A549 (cell line): Measurements from ENCODE around the gene PPP3CA. TPM values are rescaled to one million over a fixed set of nuclear protein-coding genes. Genes with fewer than 3 reads are reported as not detected.
A peak's percentile ranks its signal among the peaks of the same experiment; 100 is the strongest.

ENCODE experiments used
- ATAC-seq, 2 experiments: fragments of 200-7000 bp in 1 of 2; fragments of >200 bp in 1 of 2; cut with Nextera tagmentation in 1 of 2; cut with Tn5 transposase in 1 of 2; 3 replicates each; pipeline versions ENCODE4 v1.8.0 to v1.9.1; 2018 to 2020; ENCODE audit warnings: mild to moderate bottlenecking in 1 of 2, moderate library complexity in 1 of 2
- CTCF ChIA-PET: fragments of 300-600 bp; sonication (Branson Sonifier 250); formaldehyde crosslinking; extraction: SDS; loops from one replicate; lab custom pipeline; 2021; ENCODE audit warnings: antibody characterized with exemption, inconsistent platforms; lab: Yijun Ruan, JAX
- POLR2A ChIA-PET: fragments of 350-600 bp; formaldehyde crosslinking; extraction: SDS; loops from one replicate; lab custom pipeline; 2021; ENCODE audit warnings: antibody characterized with exemption, inconsistent platforms; lab: Yijun Ruan, JAX
- DNase-seq, 2 experiments: peaks; one replicate each; pipeline versions ENCODE4 v3.0.0 to v3.0.0-alpha.2; 2011 to 2016; ENCODE audit warnings: low read depth in 1 of 2, low spot score in 1 of 2
- FAIRE-seq: peaks from 2 replicates; lab custom pipeline; 2011; peaks lifted over from hg19 to GRCh38; lab: Jason Lieb, UNC
- H3K27ac ChIP-seq, 2 experiments: fragments of >200 bp; sonication (Bioruptor Twin); formaldehyde crosslinking; 3 replicates each; pipeline ENCODE4 v1.5.1; 2016 to 2017
- H3K4me1 ChIP-seq: fragments of >200 bp; sonication (Bioruptor Twin); formaldehyde crosslinking; 3 replicates; pipeline ENCODE4 v1.6.1; 2016
- H3K4me2 ChIP-seq: fragments of >200 bp; sonication (Bioruptor Twin); formaldehyde crosslinking; 3 replicates; pipeline ENCODE4 v1.6.1; 2016
- H3K4me3 ChIP-seq: fragments of >200 bp; sonication (Bioruptor Twin); formaldehyde crosslinking; 3 replicates; pipeline ENCODE4 v1.5.1; 2016
- H3K9me3 ChIP-seq: fragments of >200 bp; sonication (Bioruptor Twin); formaldehyde crosslinking; 3 replicates; pipeline ENCODE4 v1.6.1; 2016
- CBX8 ChIP-seq: fragments of 200-600 bp; sonication (generic); IDR thresholded peaks from 2 replicates; pipeline ENCODE4 v1.6.1; 2016
- EHF ChIP-seq: fragments of 250-450 bp; sonication (Bioruptor Pico); IDR thresholded peaks from 2 replicates; pipeline ENCODE4 v1.5.0; 2020; ENCODE audit warnings: mild to moderate bottlenecking
- EHMT2 ChIP-seq: fragments of 200-600 bp; sonication (generic); IDR thresholded peaks from 2 replicates; pipeline ENCODE4 v1.6.1; 2016; ENCODE audit warnings: antibody characterized with exemption, low read depth, mild to moderate bottlenecking, moderate library complexity
- ELK1 ChIP-seq: fragments of 150-350 bp; IDR thresholded peaks from 2 replicates; pipeline ENCODE4 v1.6.1; 2014; ENCODE audit warnings: low read depth, mild to moderate bottlenecking, low read length
- EP300 ChIP-seq, 2 experiments: fragments of >200 bp; sonication (Bioruptor Twin); formaldehyde crosslinking; IDR thresholded peaks; 2 replicates in 1 of 2; 3 replicates in 1 of 2; pipeline ENCODE4 v1.6.1; 2016 to 2017
- ESRRA ChIP-seq: fragments of 150-350 bp; IDR thresholded peaks from 2 replicates; pipeline ENCODE4 v1.6.1; 2014; ENCODE audit warnings: mild to moderate bottlenecking, low read length, borderline replicate concordance
- FOSL2 ChIP-seq, 2 experiments: fragments of 450-650 bp in 1 of 2; fragments of >200 bp in 1 of 2; sonication (Bioruptor Twin) in 1 of 2; formaldehyde crosslinking; IDR thresholded peaks; 2 replicates each; pipeline versions ENCODE4 v1.5.0 to v1.6.1; 2016 to 2020; ENCODE audit warnings: mild to moderate bottlenecking in 1 of 2, moderate library complexity in 1 of 2
- HOXB13 ChIP-seq: fragments of 250-450 bp; sonication (Bioruptor Pico); IDR thresholded peaks from 2 replicates; pipeline ENCODE4 v1.5.0; 2020; ENCODE audit warnings: low read depth, mild to moderate bottlenecking, moderate library complexity
- JUNB ChIP-seq: fragments of >200 bp; sonication (Bioruptor Twin); formaldehyde crosslinking; IDR thresholded peaks from 2 replicates; pipeline ENCODE4 v1.6.1; 2016
- KDM1A ChIP-seq: fragments of 200-600 bp; sonication (generic); IDR thresholded peaks from 2 replicates; pipeline ENCODE4 v1.6.1; 2016; ENCODE audit warnings: low read depth, mild to moderate bottlenecking
- KDM5A ChIP-seq: fragments of 200-600 bp; sonication (generic); IDR thresholded peaks from 2 replicates; pipeline ENCODE4 v1.6.1; 2016; ENCODE audit warnings: antibody characterized with exemption, mild to moderate bottlenecking
- MAFK ChIP-seq: fragments of 450-650 bp; IDR thresholded peaks from 2 replicates; pipeline ENCODE4 v1.6.1; 2014; ENCODE audit not compliant: partially characterized antibody
- MAZ ChIP-seq: fragments of 150-350 bp; IDR thresholded peaks from 2 replicates; pipeline ENCODE4 v1.6.1; 2014; ENCODE audit warnings: antibody characterized with exemption, low read depth, low read length, borderline replicate concordance
- MYC ChIP-seq: IDR thresholded peaks from 2 replicates; pipeline ENCODE4 v1.6.1; 2012; ENCODE audit warnings: mild to moderate bottlenecking, inconsistent platforms, low read length, improper control_type of control experiment, borderline replicate concordance
- NFE2L2 ChIP-seq: fragments of 150-350 bp; conservative IDR thresholded peaks from 2 replicates; pipeline ENCODE4 v1.6.1; 2014; ENCODE audit warnings: low read length
- NR3C1 ChIP-seq: fragments of >200 bp; sonication (Bioruptor Twin); formaldehyde crosslinking; IDR thresholded peaks from 3 replicates; pipeline ENCODE4 v1.6.1; 2017
- PBX3 ChIP-seq: IDR thresholded peaks from 2 replicates; pipeline ENCODE4 v1.6.1; 2012
- POLR2A ChIP-seq: IDR thresholded peaks from 2 replicates; pipeline ENCODE4 v1.6.1; 2012; ENCODE audit warnings: mild to moderate bottlenecking, low read length
- RAD21 ChIP-seq, 2 experiments: fragments of >200 bp in 1 of 2; sonication (Bioruptor Twin) in 1 of 2; formaldehyde crosslinking in 1 of 2; IDR thresholded peaks in 1 of 2; conservative IDR thresholded peaks in 1 of 2; 2 replicates in 1 of 2; 3 replicates in 1 of 2; pipeline ENCODE4 v1.6.1; 2012 to 2018; ENCODE audit warnings: inconsistent platforms in 1 of 2
- RARB ChIP-seq: fragments of 250-450 bp; sonication (Bioruptor Pico); IDR thresholded peaks from 2 replicates; pipeline ENCODE4 v1.8.0; 2021; ENCODE audit warnings: mild to moderate bottlenecking, moderate library complexity
- RCOR1 ChIP-seq: fragments of 150-350 bp; IDR thresholded peaks from 2 replicates; pipeline ENCODE4 v1.6.1; 2014; ENCODE audit warnings: antibody characterized with exemption, low read length, low read depth
- RNF2 ChIP-seq: fragments of 200-600 bp; sonication (generic); IDR thresholded peaks from 2 replicates; pipeline ENCODE4 v1.6.1; 2016; ENCODE audit warnings: low read depth, mild to moderate bottlenecking, antibody characterized with exemption, moderate library complexity, borderline replicate concordance
- SMC3 ChIP-seq: fragments of >200 bp; sonication (Bioruptor Twin); formaldehyde crosslinking; IDR thresholded peaks from 3 replicates; pipeline ENCODE4 v1.6.1; 2018; ENCODE audit warnings: inconsistent platforms
- SREBF2 ChIP-seq: fragments of 450-650 bp; IDR thresholded peaks from 2 replicates; pipeline ENCODE4 v1.6.1; 2014; ENCODE audit warnings: mild to moderate bottlenecking, moderate library complexity
- WGBS: methylation state at CpG from one replicate; pipeline ENCODE4 v1.1.6; 2017; ENCODE audit errors: missing lambda C conversion rate; 5-methylcytosine and 5-hydroxymethylcytosine counted together
- polyA plus RNA-seq, 4 experiments: library from polyadenylated mRNA; depleted of rRNA in 3 of 4; stranded (reverse); fragments of >200 nt; fragmentation: RNase III in 1 of 4; extraction: RNeasy Plus Mini Kit Qiagen cat#74134 plus additional on column Dnase treatment in 1 of 4; gene quantifications; 2 replicates in 3 of 4; 3 replicates in 1 of 4; pipeline ENCODE4 v1.2.3, GENCODE V29; 2011 to 2017

Gene PPP3CA
- polyA plus RNA-seq, 2 of the 4 experiments (the other 2 are of a cell fraction), result 21.4 to 42.4 TPM

GRCh38 chr4:101230801-101231426 is 116.4 kb downstream of the PPP3CA start:
- peak overlapping the region; percentile 60 to 83 for H3K27ac ChIP-seq
- peaks cover 57% of the 10 kb centered on the region for H3K4me1 ChIP-seq
- no peaks in the 10 kb centered on the region for H3K9me3 ChIP-seq
- no peak for FAIRE-seq
- 14% methylated on average over 3 of the region's 3 CpGs for WGBS
- POLR2A ChIA-PET, result interaction anchor here (1.8 kb wide), 1 partner anchor 117 kb away, joined by 5 read pairs; the partner anchor contains the start of gene PPP3CA
- TF ChIP-seq SMC3 (0 out of 3 replicates have a peak, but pooled peaks have one; percentile 10), RAD21 (conservative IDR thresholded peaks at IDR 0.05 in 1 of 2, IDR thresholded peaks at IDR 0.05 in 1 of 2) (peak; percentile 15 to 37; a peak in 2 of 5 replicates), SREBF2 (no peak), FOSL2 (IDR thresholded peaks at IDR 0.05) (no peak), FOSL2 (CRISPR knock-in tag; IDR thresholded peaks at IDR 0.05) (peak; percentile 49), MYC (no peak), ELK1 (no peak), PBX3 (no peak), RARB (CRISPR knock-in tag) (no peak), MAFK (peak; percentile 89), RCOR1 (no peak), JUNB (no peak), NFE2L2 (peak; percentile 50; the same call in 1 of the 2 replicates), HOXB13 (CRISPR knock-in tag) (no peak)
- CTCF ChIA-PET, result interaction anchor here (0.7 to 1.2 kb wide), 4 partner anchors 12 to 485 kb away, joined by 3 read pairs; no protein-coding TSS in a partner anchor
- DNase-seq, result peak in 1 of 2 experiments; percentile 64
- H3K4me2 ChIP-seq, result peak overlapping the region; percentile 75
- ATAC-seq, result peak; percentile 84; a peak in 5 of 6 replicates
- peak overlapping the region; percentile 0; the same call in 1 of the 3 replicates for H3K4me3 ChIP-seq

- no peak for ATAC-seq
- ChIA-PET POLR2A (no interaction called here), CTCF (no interaction called here)
- 67% methylated on average over 2 of the region's 2 CpGs for WGBS
- no peak for DNase-seq
- Histone ChIP-seq H3K4me1 (peaks cover 60% of the 10 kb centered on the region), H3K27ac (peak overlapping the region; percentile 60 to 76; a peak in 2 of 6 replicates), H3K4me2 (peak overlapping the region; percentile 75), H3K9me3 (no peaks in the 10 kb centered on the region), H3K4me3 (no peak overlapping the region)
- no peak for TF ChIP-seq RARB (CRISPR knock-in tag)
- no peak for TF ChIP-seq NR3C1
- no peak for TF ChIP-seq MAZ
- no peak for TF ChIP-seq CBX8
- no peak for TF ChIP-seq KDM5A
- no peak for TF ChIP-seq RNF2
- no peak for TF ChIP-seq POLR2A
- no peak for TF ChIP-seq ELK1
- TF ChIP-seq KDM1A, result no peak
- TF ChIP-seq ESRRA, result no peak
- no peak for TF ChIP-seq EHMT2
- TF ChIP-seq EHF (CRISPR knock-in tag), result no peak
- TF ChIP-seq EP300 (IDR thresholded peaks at IDR 0.05), result no peak
- no peak for FAIRE-seq
Measured at GRCh38 chr4:101229116-101229515, 118.2 kb downstream of the PPP3CA start.
